HepG2 (cell line): Measurements from ENCODE around the gene GLB1L. TPM values are rescaled to one million over a fixed set of nuclear protein-coding genes. Genes with fewer than 3 reads are reported as not detected.

ENCODE experiments used
- ATAC-seq: fragments of 200-7000 bp; cut with Tn5 transposase; 3 replicates; pipeline ENCODE4 v1.9.1; 2020; ENCODE audit warnings: mild to moderate bottlenecking, moderate library complexity
- BruUV-seq: library from RNA; stranded (reverse); fragments of 400-500 nt; replicated peaks from 2 replicates; lab custom pipeline; 2021; lab: Mats Ljungman, UMichigan
- CTCF ChIA-PET: fragments of 300-600 bp; formaldehyde crosslinking; extraction: SDS; loops from one replicate; lab custom pipeline; 2021; ENCODE audit warnings: low total read pairs, inconsistent platforms, low intra/inter-chr PET ratio; lab: Yijun Ruan, JAX
- POLR2A ChIA-PET: fragments of 350-600 bp; sonication (Branson Sonifier 250); formaldehyde crosslinking; loops from one replicate; lab custom pipeline; 2020; ENCODE audit warnings: antibody characterized with exemption, inconsistent platforms; lab: Yijun Ruan, JAX
- DNase-seq: peaks from one replicate; pipeline ENCODE4 v3.0.0-alpha.2; 2015; ENCODE audit warnings: low spot score
- FAIRE-seq: peaks from 3 replicates; lab custom pipeline; 2011; peaks lifted over from hg19 to GRCh38; lab: Jason Lieb, UNC
- H2AFZ ChIP-seq: one replicate; pipeline ENCODE4 v1.6.1; 2011; ENCODE audit warnings: low read length, inconsistent platforms
- H3K27ac ChIP-seq: fragments of 300-600 bp; 3 replicates; pipeline ENCODE4 v1.8.0; 2011; ENCODE audit warnings: mixed run types, mild to moderate bottlenecking, mixed read lengths, low read length, inconsistent platforms; ENCODE audit not compliant: insufficient read depth; ENCODE audit errors: extremely low read length
- H3K27me3 ChIP-seq, 2 experiments: fragments of 200-600 bp in 1 of 2; 2 replicates in 1 of 2; 3 replicates in 1 of 2; pipeline versions ENCODE4 v1.6.0 to v1.8.0; 2011; ENCODE audit warnings: low read length in 2 of 2, mild to moderate bottlenecking in 2 of 2, moderate library complexity in 2 of 2, inconsistent platforms in 1 of 2; ENCODE audit not compliant: insufficient read depth in 2 of 2, control insufficient read depth in 1 of 2
- H3K36me3 ChIP-seq, 2 experiments: fragments of 200-600 bp in 1 of 2; replicated peaks in 1 of 2; 2 replicates in 1 of 2; 3 replicates in 1 of 2; pipeline versions ENCODE4 v1.5.1 to v1.8.0; 2011; ENCODE audit warnings: low read length in 2 of 2, inconsistent platforms in 1 of 2; ENCODE audit not compliant: insufficient read depth in 2 of 2, control insufficient read depth in 1 of 2
- H3K4me1 ChIP-seq: 2 replicates; pipeline ENCODE4 v1.5.1; 2012; ENCODE audit warnings: low read length, inconsistent platforms; ENCODE audit not compliant: insufficient read depth
- H3K4me2 ChIP-seq: 2 replicates; pipeline ENCODE4 v1.6.0; 2011; ENCODE audit warnings: low read depth, low read length, inconsistent platforms
- H3K4me3 ChIP-seq, 3 experiments: fragments of 200-600 bp in 1 of 3; sonication (generic), shearing (Covaris generic) in 1 of 3; replicated peaks in 1 of 3; 2 replicates each; pipeline ENCODE4 v1.5.1; 2011 to 2016; ENCODE audit warnings: low read length in 3 of 3, inconsistent platforms in 2 of 3, low read depth in 2 of 3, mild to moderate bottlenecking in 2 of 3, control low read depth in 1 of 3, mixed read lengths in 1 of 3; ENCODE audit not compliant: insufficient read depth in 1 of 3
- H3K79me2 ChIP-seq: one replicate; pipeline ENCODE4 v1.6.1; 2011; ENCODE audit warnings: low read length, inconsistent platforms; ENCODE audit not compliant: insufficient read depth
- H3K9ac ChIP-seq: 2 replicates; pipeline ENCODE4 v1.6.0; 2011; ENCODE audit warnings: mild to moderate bottlenecking, low read depth, low read length, inconsistent platforms; ENCODE audit not compliant: insufficient read depth
- H3K9me3 ChIP-seq: 2 replicates; pipeline ENCODE4 v1.5.1; 2012; ENCODE audit warnings: mild to moderate bottlenecking, low read length
- H4K20me1 ChIP-seq: 2 replicates; pipeline ENCODE4 v1.6.0; 2011; ENCODE audit warnings: inconsistent platforms, mild to moderate bottlenecking, low read length, moderate library complexity; ENCODE audit not compliant: insufficient read depth
- ESRRA ChIP-seq: sonication (generic); formaldehyde crosslinking; IDR thresholded peaks from 2 replicates; pipeline ENCODE4 v1.5.1; 2020; ENCODE audit warnings: mild to moderate bottlenecking, low read depth, missing genetic modification reagents
- POLR2A ChIP-seq, 2 experiments: IDR thresholded peaks; 2 replicates each; pipeline ENCODE4 v1.6.1; 2011; ENCODE audit warnings: low read depth in 2 of 2, low read length in 2 of 2, mild to moderate bottlenecking in 1 of 2, moderate library complexity in 1 of 2; ENCODE audit not compliant: insufficient read depth in 1 of 2
- WGBS: methylation state at CpG from one replicate; pipeline ENCODE4 v1.1.6; 2017; ENCODE audit warnings: low lambda C conversion rate; 5-methylcytosine and 5-hydroxymethylcytosine counted together
- in situ Hi-C: cut with HindIII; loops from 2 replicates; pipeline ENCODE4 v1.10.0; 2017; ENCODE audit warnings: low pct_unique_long_range_greater_than_20kb; ENCODE audit not compliant: extremely low pct_ligation_motif_present
- intact Hi-C: fragments of 100-400 bp; cut with micrococcal nuclease; formaldehyde crosslinking; loops from one replicate; pipeline ENCODE4 v1.10.0; 2022; ENCODE audit not compliant: unreplicated experiment
- polyA plus RNA-seq, 8 experiments: library from polyadenylated mRNA; depleted of rRNA in 3 of 8; stranded (reverse) in 7 of 8; unstranded in 1 of 8; fragments of >200 nt; fragmentation: Illumina TruSeq in 4 of 8; extraction: Trizol in 4 of 8; gene quantifications; 2 replicates each; pipeline versions ENCODE4 v1.2.1 to v1.2.3, GENCODE V29; 2011 to 2016; ENCODE audit warnings: low read depth in 4 of 8, missing spikeins in 1 of 8, mixed read lengths in 1 of 8; ENCODE audit not compliant: insufficient read depth in 1 of 8
- total RNA-seq, 5 experiments: library from RNA; depleted of rRNA; stranded (reverse); fragments of >200 nt; fragmentation: Illumina TruSeq; extraction: Trizol; gene quantifications; 2 replicates each; pipeline ENCODE4 v1.2.3, GENCODE V29; 2016; ENCODE audit warnings: low read depth in 1 of 5
- TF ChIP-seq, protein P1 (sequence below): sonication (generic); formaldehyde crosslinking; IDR thresholded peaks from 2 replicates; pipeline ENCODE4 v1.9.0; 2021; ENCODE audit warnings: missing genetic modification reagents, borderline replicate concordance
- TF ChIP-seq, protein P2 (sequence below): IDR thresholded peaks from 2 replicates; pipeline ENCODE4 v1.6.1; 2012; ENCODE audit warnings: low read length, improper control_type of control experiment

The GLB1L gene
- total and polyA plus RNA-seq, 2 of the 13 experiments (the other 11 are each of a cell fraction or from before 2014, with no cell fraction given) = 6.8 to 7.3 TPM

DNA sequence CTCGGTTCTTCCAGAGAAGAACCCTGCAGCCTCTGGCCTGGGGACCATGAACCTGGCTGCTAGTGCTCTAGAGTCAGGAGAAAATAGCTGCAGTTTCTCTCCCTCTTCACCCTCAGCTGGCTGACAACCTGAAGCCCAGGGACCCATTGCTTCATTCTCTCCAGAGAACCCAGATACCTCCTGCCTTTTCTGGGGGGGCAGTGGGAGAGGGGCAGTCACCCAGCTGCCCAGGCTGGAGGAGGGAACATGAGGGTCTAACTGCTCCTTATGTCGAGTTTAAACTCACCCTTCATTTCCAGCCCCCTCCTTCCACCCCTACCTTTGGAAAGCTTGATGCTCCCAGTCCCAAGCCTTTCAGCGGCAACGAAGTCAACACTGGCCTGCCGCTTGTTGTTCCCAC, 46.3 kb downstream of the GLB1L start:
- H3K79me2 ChIP-seq = no peaks in the 10 kb centered on the region
- TF ChIP-seq, protein P1, sequence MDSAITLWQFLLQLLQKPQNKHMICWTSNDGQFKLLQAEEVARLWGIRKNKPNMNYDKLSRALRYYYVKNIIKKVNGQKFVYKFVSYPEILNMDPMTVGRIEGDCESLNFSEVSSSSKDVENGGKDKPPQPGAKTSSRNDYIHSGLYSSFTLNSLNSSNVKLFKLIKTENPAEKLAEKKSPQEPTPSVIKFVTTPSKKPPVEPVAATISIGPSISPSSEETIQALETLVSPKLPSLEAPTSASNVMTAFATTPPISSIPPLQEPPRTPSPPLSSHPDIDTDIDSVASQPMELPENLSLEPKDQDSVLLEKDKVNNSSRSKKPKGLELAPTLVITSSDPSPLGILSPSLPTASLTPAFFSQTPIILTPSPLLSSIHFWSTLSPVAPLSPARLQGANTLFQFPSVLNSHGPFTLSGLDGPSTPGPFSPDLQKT (CRISPR knock-in tag) = no peak
- TF ChIP-seq ESRRA = no peak
- TF ChIP-seq, protein P2, sequence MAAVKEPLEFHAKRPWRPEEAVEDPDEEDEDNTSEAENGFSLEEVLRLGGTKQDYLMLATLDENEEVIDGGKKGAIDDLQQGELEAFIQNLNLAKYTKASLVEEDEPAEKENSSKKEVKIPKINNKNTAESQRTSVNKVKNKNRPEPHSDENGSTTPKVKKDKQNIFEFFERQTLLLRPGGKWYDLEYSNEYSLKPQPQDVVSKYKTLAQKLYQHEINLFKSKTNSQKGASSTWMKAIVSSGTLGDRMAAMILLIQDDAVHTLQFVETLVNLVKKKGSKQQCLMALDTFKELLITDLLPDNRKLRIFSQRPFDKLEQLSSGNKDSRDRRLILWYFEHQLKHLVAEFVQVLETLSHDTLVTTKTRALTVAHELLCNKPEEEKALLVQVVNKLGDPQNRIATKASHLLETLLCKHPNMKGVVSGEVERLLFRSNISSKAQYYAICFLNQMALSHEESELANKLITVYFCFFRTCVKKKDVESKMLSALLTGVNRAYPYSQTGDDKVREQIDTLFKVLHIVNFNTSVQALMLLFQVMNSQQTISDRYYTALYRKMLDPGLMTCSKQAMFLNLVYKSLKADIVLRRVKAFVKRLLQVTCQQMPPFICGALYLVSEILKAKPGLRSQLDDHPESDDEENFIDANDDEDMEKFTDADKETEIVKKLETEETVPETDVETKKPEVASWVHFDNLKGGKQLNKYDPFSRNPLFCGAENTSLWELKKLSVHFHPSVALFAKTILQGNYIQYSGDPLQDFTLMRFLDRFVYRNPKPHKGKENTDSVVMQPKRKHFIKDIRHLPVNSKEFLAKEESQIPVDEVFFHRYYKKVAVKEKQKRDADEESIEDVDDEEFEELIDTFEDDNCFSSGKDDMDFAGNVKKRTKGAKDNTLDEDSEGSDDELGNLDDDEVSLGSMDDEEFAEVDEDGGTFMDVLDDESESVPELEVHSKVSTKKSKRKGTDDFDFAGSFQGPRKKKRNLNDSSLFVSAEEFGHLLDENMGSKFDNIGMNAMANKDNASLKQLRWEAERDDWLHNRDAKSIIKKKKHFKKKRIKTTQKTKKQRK = no peak
- peak in 1 of 2 experiments; percentile 17; a peak in 1 of 4 replicates for TF ChIP-seq POLR2A (IDR thresholded peaks at IDR 0.05; ENCODE audit: insufficient read depth in 1 of 2, low read depth in 2 of 2, low read length in 2 of 2)
- BruUV-seq = no TSS peak
- 57% methylated on average over 5 of the region's 5 CpGs for WGBS
- DNase-seq (no peak), FAIRE-seq (no peak), ATAC-seq (peak; percentile 21; the same call in 2 of the 3 replicates)
- H4K20me1 ChIP-seq = no peaks in the 10 kb centered on the region
- H3K36me3 ChIP-seq = no peaks in the 10 kb centered on the region
- H3K27me3 ChIP-seq = no peaks in the 10 kb centered on the region
- H2AFZ ChIP-seq = no peak overlapping the region
- H3K4me2 ChIP-seq = peak overlapping the region; percentile 37; the same call in 1 of the 2 replicates
- H3K4me1 ChIP-seq = peaks cover 33% of the 10 kb centered on the region
- intact Hi-C loops (no loop called here), in situ Hi-C loops (no loop called here)
- H3K27ac ChIP-seq = peak overlapping the region; percentile 4
- H3K9me3 ChIP-seq = no peaks in the 10 kb centered on the region
- POLR2A ChIA-PET = interaction anchor here (0.7 to 10.9 kb wide), 6 partner anchors 9 to 46 kb away, joined by 3 to 102 read pairs (median 4); partner anchors contain the start of genes GLB1L, STK16 and ZFAND2B
- CTCF ChIA-PET = no interaction called here
- no peak overlapping the region for H3K9ac ChIP-seq
- no peak overlapping the region for H3K4me3 ChIP-seq
